Measurements from ENCODE around the gene CPZ.

- TF ChIP-seq TAF1 (IDR thresholded peaks at IDR 0.05; ENCODE audit: borderline replicate concordance, insufficient read depth, low read length) = no peak
- no peak for TF ChIP-seq POLR2AphosphoS5 (IDR thresholded peaks at IDR 0.05; ENCODE audit: low read depth, low read length)
- TF ChIP-seq SIN3A (IDR thresholded peaks at IDR 0.05; ENCODE audit: borderline replicate concordance, insufficient read depth, low read length) = no peak
- no peak for TF ChIP-seq REST (IDR thresholded peaks at IDR 0.05; ENCODE audit: insufficient read depth in 1 of 2, low read depth in 2 of 2, low read length in 2 of 2)
- no peak for TF ChIP-seq FOXP2 (optimal IDR thresholded peaks at IDR 0.05; ENCODE audit: borderline replicate concordance, extremely low read depth, extremely low read length, insufficient read depth)
Measured at GRCh38 chr4:8591626-8592365, 769 bp upstream of the CPZ start.

Measured in PFSK-1 (cell line).